Hematopoietic multipotent progenitor cell treated with erythropoietin and hydrocortisone succinate and interleukin-3 and kit ligand, for 6 days (in vitro differentiated cells): ENCODE results near the gene CFAP299.
"Not testable (repeated sequence)": the region's sequence is repeated elsewhere in the genome, so short reads cannot be mapped to it uniquely, and the experiment has no call there.

ENCODE experiments used
- DNase-seq: peaks from one replicate; pipeline ENCODE4 v3.0.0-alpha.2; 2015

CFAP299 gene

GRCh38 chr4:80749558-80749957, 414.0 kb downstream of the CFAP299 start:
- not testable (repeated sequence) for DNase-seq

DNA sequence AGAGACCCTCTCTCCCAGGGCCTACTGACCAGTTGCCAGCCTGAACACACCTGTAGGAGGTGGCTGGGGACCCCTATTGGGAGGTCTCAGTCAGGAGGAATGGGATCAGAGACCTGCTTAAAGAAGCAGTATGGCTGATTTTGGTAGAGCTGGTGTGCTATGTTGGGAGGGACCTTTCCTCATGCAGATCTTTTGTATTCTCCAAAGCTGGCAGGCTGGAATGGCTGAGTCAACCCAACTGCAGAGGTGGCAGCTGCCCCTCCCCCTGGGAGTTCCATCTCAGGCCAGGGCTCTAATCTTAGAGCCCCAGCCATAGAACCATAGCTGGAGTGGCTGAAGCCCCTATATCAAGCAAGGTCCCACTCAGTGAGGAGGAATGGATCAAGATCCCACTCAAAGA, 415.7 kb downstream of the CFAP299 start:
- DNase-seq, result no peak

- DNase-seq, result no peak
These were observed 432.4 kb downstream of the CFAP299 start for GRCh38 chr4:80767944-80768343.

- no peak for DNase-seq
These were observed 440.6 kb downstream of the CFAP299 start for GRCh38 chr4:80776168-80776567.

- no peak for DNase-seq
These were observed 445.9 kb downstream of the CFAP299 start for GRCh38 chr4:80781431-80781830.

DNA sequence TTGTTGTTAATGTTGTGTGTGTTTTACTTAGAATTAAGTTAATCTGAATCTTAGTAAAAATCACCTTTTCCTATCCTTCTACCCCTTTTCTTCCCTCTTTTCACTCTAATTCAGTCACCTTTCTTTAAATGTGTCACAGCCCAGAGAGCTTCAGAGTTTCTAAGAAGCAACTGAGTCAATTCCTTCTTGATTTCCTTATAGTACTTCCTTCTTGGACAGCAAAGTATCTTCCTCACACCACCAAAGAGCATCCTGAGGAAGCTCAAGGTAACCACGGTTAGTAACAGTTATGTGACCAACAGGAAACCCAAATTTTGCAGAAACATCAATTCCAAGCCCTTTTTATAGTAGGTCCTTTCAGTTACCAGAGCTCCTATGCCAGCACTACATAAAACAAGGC, 451.8 kb downstream of the CFAP299 start:
- DNase-seq, result no peak

DNA sequence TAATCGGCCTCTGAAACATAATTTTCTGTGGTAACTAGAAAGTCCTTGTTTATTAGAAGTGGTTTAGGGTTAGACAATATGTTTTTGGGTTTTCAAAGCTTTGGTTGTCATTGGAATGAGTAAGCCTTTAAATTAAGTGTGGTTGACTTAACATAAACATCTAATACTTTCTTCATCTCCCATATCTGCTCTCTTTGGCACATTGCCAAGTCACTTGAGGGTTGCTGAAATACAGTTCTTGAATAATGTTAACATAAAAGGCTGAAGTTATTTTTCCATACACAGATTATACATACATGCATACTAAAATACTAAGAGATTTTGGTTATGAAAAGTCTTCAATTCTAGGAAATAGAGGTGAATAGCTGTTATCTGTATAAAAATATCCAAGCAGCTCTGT, 453.3 kb downstream of the CFAP299 start:
- peak; percentile 57 for DNase-seq

DNA sequence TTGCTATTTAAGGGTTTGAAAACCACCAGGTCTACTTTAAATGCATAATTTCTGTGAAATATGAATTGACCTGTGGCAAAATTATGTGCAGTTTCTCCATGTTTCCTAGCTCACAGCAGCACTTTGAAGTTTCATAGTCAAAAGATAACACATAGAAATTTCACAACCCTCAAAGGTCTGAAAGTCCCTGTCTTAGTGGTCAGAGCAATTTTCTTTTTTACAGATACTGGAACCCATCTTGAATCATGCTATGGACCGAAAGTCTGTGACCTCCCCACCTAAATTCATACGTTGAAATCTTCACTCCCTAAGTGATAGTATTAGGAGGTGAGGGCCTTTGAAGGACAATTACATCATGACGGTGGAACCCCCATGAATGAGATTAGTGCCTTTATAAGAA, 454.6 kb downstream of the CFAP299 start:
- DNase-seq, result no peak

- DNase-seq, result not testable (repeated sequence)
These were observed 458.1 kb downstream of the CFAP299 start for GRCh38 chr4:80793660-80794059.

DNA sequence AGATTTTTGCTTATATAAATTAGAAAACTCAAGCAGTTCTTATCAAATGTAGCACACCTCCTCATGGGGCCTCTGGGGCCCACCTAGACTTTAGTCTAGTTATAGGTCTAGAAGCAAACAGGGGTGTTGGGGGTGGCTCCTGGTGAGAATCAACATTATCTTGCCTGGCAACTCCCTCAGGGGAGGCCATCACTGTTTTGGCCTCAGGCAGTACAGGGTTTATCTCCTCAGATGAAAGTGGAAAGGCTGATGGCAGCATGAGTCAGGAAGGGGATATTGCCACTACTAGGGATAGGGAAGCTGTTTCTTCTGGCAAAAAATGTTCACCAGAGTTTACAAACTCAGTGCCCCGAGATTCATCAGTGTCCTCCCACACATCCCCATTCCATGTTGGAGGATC, 462.6 kb downstream of the CFAP299 start:
- DNase-seq, result no peak

DNA sequence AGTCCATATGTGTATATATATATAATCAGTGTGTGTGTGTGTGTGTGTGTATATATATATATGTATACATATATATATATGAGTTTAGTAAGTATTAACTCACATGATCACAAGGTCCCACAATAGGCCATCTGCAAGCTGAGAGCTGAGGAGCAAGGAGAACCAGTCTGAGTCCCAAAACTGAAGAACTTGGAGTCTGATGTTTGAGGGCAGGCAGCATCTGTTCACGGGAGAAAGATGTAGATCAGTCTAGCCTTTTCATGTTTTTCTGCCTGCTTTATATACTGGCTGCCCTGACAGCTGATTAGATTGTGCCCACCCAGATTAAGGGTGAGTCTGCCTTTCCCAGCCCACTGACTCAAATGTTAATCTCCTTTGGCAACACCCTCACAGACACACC, 465.2 kb downstream of the CFAP299 start:
- peak; percentile 7 for DNase-seq

GRCh38 chr4:80803337-80803736, 467.8 kb downstream of the CFAP299 start:
- no peak for DNase-seq

GRCh38 chr4:80806472-80806871, 470.9 kb downstream of the CFAP299 start:
- DNase-seq, result no peak

DNA sequence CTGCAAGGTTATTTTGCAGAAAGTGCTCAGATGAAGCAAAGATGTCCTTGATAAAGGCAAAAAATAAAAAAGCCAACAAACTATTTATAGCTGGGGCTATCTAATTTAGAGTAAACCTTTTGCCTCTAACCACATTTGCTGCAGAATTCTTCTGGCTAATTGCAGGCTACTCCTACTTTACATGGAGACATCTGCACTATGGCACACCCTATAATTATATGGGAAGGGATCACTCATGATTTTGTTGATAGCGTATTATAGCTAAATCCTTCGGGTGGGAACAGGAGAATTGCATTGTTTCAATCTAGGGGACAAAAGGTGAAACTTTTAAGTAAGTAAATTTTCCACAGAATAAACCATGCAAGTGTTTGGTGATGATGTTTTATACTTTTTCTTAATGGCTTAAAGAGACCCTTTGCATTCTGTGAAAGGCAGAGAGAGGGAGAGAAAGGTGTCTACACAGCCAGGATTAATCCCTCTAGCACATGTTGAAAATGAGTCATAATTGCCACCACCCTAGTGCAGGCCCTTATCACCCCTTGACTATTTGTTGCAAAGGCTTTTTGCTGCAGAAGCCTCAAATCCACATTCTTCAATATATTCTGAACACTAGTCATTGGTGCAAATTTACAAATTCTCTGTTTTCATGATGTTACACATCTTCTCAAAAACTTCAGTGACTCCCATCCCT, 473.7 kb downstream of the CFAP299 start:
- DNase-seq, result no peak

DNA sequence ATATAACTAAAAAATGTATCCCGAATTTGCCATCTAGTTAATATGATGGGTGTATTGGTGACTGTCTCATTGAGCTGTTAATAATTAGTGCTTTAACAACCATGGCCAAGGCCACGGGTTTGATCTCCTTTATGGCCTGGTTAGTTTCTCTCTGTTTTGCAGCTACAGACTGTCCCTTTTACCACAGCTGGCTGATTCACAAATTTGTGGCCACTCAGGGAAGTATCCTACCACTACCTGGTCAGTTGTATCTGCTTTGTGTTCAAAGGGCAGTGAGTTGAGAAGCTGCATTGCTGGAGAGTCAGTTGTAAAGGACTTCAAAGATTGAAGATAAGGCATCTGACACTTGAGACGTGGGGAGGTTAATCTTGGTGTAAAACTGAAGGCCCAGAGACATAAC, 475.9 kb downstream of the CFAP299 start:
- DNase-seq, result no peak

DNA sequence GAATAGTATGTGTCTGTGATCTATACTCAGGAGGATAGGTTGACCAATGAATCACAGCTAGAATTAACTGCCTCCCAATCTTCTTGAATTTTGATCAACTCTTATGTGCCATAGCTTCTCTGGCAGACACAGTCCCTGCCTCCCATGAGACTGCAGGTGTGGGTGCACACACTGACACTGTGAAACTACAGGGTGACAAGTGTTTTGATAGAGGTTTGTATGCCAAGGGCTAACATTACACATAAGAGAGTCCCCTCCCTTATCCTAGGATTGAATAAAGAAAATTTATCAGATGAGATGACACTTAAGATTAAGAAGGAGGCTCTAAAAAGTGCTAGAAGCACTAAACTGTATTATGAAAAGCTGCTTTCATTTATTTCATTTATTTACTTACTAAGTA, 476.6 kb downstream of the CFAP299 start:
- DNase-seq, result no peak

DNA sequence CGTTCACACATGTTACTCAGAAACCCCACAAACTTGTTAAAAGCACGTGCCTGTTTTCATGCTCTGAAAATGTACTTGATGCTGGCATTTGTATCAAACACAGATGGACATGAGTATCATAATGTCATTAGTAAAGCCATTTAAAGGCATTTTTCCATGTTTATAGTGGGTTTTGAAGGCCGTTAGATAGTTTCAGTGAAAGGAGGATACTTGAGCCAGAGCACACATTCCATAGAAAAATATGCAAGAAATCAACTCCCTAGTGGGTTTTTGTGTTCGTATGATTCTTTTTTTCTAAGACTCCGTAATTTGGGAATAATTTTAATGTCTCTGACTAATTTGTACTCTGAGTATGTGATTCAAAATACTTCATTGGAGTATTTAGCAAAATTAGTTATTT, 478.7 kb downstream of the CFAP299 start:
- no peak for DNase-seq

- no peak for DNase-seq
These were observed 496.1 kb downstream of the CFAP299 start for GRCh38 chr4:80831383-80832361.

GRCh38 chr4:80839281-80839680, 503.8 kb downstream of the CFAP299 start:
- DNase-seq, result no peak

- DNase-seq, result no peak
These were observed 504.3 kb downstream of the CFAP299 start for GRCh38 chr4:80839792-80840191.

- no peak for DNase-seq
These were observed 504.9 kb downstream of the CFAP299 start for GRCh38 chr4:80840396-80840795.

GRCh38 chr4:80841587-80842281, 506.2 kb downstream of the CFAP299 start:
- no peak for DNase-seq

- no peak for DNase-seq
These were observed 510.7 kb downstream of the CFAP299 start for GRCh38 chr4:80846210-80846609.

- no peak for DNase-seq
These were observed 516.5 kb downstream of the CFAP299 start for GRCh38 chr4:80852061-80852460.
